ENCODE data around the gene CYP4F8.

CYP4F8 gene

GRCh38 chr19:15614507-15615379 lies at the start of gene CYP4F8:
CYP4F8 (plus strand) TSS chr19:15615218; CDS start chr19:15615617, 399 bp downstream.
- no peak for TF ChIP-seq CTCF (conservative IDR thresholded peaks at IDR 0.05)
- peak within 1 kb of the TSS; percentile 90 for H3K27ac ChIP-seq

DNA sequence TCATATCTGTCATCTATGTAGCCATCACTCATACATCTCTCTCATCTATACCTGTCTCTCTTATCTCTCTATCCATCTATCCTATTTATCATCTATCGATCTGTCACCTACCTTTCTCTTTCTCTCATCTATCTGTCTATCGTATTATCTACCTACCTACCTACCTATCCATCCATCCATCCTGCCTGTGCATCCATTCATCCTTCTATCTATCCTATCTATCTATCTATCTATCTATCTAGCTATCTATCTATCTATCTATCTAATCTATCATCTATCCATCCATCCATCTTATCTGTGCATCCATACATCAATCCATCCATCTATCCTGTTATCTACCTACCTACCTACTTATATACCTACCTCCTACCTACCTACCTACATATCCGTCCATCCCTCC lies 44.6 kb upstream of the CYP4F8 start:
- no peak for TF ChIP-seq CTCF (conservative IDR thresholded peaks at IDR 0.05)
- no peak overlapping the region for H3K27ac ChIP-seq

GRCh38 chr19:15575406-15575805 lies 39.6 kb upstream of the CYP4F8 start:
- TF ChIP-seq CTCF (conservative IDR thresholded peaks at IDR 0.05), result no peak
- no peak overlapping the region for H3K27ac ChIP-seq

GRCh38 chr19:15576526-15577156 lies 38.4 kb upstream of the CYP4F8 start:
- TF ChIP-seq CTCF (conservative IDR thresholded peaks at IDR 0.05), result no peak
- H3K27ac ChIP-seq, result no peak overlapping the region

DNA sequence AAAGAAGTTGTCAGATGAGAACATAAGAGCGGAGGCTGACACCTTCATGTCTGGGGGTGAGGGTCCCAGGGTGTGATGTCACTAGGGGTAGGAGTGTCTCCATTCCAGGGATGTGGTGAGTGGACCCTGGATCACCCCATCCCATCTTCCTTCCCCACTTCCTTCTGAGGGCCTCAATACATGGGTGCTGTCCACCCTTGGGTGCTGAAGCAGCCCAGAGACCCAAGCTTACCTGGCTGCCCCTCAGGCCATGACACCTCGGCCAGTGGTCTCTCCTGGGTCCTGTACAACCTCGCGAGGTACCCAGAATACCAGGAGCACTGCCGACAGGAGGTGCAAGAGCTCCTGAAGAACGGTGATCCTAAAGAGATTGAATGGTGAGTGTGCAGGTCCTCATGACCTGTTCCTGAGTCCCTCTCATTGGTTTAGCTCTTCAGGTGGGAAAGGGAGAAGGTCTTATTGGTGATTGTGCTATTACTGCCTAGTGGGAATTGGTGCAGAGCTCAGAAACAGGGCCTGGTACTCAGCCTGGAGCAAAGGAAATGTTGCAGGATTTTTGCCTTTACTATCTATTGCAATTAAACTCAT lies 37.7 kb upstream of the CYP4F8 start:
- no peak for TF ChIP-seq CTCF (conservative IDR thresholded peaks at IDR 0.05)
- H3K27ac ChIP-seq, result no peak overlapping the region

DNA sequence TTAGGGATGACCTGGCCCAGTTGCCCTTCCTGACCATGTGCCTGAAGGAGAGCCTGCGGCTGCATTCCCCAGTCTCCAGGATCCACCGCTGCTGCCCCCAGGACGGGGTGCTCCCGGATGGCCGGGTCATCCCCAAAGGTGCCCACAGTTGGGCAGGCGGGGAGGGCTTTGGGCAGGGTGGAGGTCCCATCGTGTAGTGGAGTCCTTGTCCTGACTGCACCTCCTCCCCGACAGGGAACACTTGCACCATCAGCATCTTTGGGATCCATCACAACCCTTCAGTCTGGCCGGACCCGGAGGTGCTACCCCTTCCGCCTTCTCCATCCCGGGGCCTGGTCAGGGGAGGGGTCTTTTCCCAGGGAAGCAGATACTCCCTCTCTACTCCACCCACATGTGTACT lies 31.7 kb upstream of the CYP4F8 start:
- H3K27ac ChIP-seq, result no peak overlapping the region
- no peak for TF ChIP-seq CTCF (conservative IDR thresholded peaks at IDR 0.05)

DNA sequence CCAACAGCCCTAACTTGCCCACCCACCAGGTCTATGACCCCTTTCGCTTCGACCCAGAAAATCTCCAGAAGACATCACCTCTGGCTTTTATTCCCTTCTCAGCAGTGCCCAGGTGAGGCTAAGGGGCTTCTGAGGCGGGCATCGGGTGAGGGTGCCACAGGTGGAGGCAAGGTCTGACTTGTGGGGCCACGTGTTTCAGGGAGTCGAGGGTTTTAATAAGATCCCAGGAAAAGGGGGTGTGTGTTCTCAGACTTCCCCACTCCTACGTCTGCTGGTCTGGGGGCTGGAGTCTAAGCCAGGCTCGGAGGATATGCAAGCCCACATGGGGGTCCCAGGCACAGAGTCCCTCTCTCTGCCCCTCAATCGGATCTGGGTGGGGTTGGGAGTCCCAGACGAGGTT lies 30.9 kb upstream of the CYP4F8 start:
- no peak for TF ChIP-seq CTCF (conservative IDR thresholded peaks at IDR 0.05)
- H3K27ac ChIP-seq, result peak overlapping the region; percentile 62; the same call in 1 of the 2 replicates

Data from VCaP (cell line).